Muscle layer of duodenum (tissue), 2 donors: ENCODE measurements around the gene ZNF281.
"Not testable (repeated sequence)": the region's sequence is repeated elsewhere in the genome, so short reads cannot be mapped to it uniquely, and the experiment has no call there.

ENCODE experiments used
- H3K27ac ChIP-seq: one replicate; pipeline ENCODE4 v1.7.0; 2013; ENCODE audit warnings: mild to moderate bottlenecking, low read length
- H3K27me3 ChIP-seq: one replicate; pipeline ENCODE4 v1.7.0; 2013; ENCODE audit warnings: low read depth, mild to moderate bottlenecking, control low read depth, low read length
- H3K36me3 ChIP-seq, 2 donors: one replicate each; pipeline ENCODE4 v1.7.0; 2013; ENCODE audit warnings: low read length in 2 of 2, control low read depth in 1 of 2, mild to moderate bottlenecking in 1 of 2; ENCODE audit not compliant: insufficient read depth in 2 of 2, control insufficient read depth in 1 of 2
- H3K4me1 ChIP-seq, 2 donors: one replicate each; pipeline ENCODE4 v1.7.0; 2013; ENCODE audit warnings: low read length in 2 of 2, mild to moderate bottlenecking in 2 of 2, control low read depth in 1 of 2, moderate library complexity in 1 of 2; ENCODE audit not compliant: insufficient read depth in 2 of 2, control insufficient read depth in 1 of 2
- H3K4me3 ChIP-seq, 2 donors: one replicate each; pipeline ENCODE4 v1.7.0; 2013; ENCODE audit warnings: low read length in 2 of 2, low read depth in 1 of 2, mild to moderate bottlenecking in 1 of 2
- H3K9me3 ChIP-seq, 2 donors: one replicate each; pipeline ENCODE4 v1.7.0; 2013; ENCODE audit warnings: low read length in 2 of 2, control low read depth in 1 of 2, mild to moderate bottlenecking in 1 of 2; ENCODE audit not compliant: control insufficient read depth in 1 of 2
- donor health status: healthy.

ZNF281 gene

DNA sequence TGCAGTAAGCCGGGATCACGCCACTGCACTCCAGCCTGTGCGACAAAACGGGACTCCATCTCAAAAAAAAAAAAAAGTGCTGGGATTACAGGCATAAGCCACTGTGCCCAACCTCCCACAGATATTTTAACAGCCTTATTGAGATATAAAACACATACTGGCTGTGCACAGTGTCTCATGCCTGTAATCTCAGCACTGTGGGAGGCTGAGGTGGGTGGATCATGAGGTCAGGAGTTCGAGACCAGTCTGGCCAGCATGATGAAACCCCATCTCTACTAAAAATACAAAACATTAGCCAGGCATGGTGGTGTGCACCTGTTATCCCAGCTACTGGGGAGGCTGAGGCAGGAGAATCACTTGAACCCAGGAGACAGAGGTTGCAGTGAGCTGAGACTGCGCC, 51.9 kb downstream of the ZNF281 start:
- not testable (repeated sequence) for H3K4me3 ChIP-seq, H3K9me3 ChIP-seq

DNA sequence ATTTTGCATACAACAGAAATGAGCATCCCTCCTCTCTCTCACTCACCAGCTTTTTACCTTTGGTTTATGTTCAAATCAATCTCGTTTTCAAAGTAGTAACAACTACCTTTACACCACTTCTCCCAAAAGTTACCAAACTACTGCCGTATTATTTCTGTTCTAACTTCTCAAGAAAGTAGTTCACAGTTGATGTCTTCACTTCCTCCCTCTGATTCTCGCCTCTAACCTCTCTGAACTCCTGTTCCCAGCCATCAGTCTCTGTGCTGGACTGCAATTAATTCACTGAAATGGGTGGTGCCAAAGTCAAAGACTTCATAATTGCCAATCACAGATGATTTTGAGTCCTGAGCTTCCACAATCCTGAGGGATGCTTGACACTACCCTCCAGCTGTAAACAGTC, 54.0 kb downstream of the ZNF281 start:
- H3K4me1 ChIP-seq: peaks cover 0 to 4% of the 10 kb centered on the region in 2 donors

More for the DNA sequence above, 51.9 kb downstream of the ZNF281 start:
- not testable (repeated sequence) for H3K4me1 ChIP-seq, H3K27me3 ChIP-seq, H3K36me3 ChIP-seq, H3K27ac ChIP-seq

More for the DNA sequence above, 54.0 kb downstream of the ZNF281 start:
- no peaks in the 10 kb centered on the region for H3K9me3 ChIP-seq
- no peaks in the 10 kb centered on the region for H3K36me3 ChIP-seq
- H3K27ac ChIP-seq: no peak overlapping the region
- H3K4me3 ChIP-seq: no peak overlapping the region
- no peaks in the 10 kb centered on the region for H3K27me3 ChIP-seq
